ENCODE data around the gene CPT1C.
A peak's percentile ranks its signal among the peaks of the same experiment; 100 is the strongest.

CPT1C gene

DNA sequence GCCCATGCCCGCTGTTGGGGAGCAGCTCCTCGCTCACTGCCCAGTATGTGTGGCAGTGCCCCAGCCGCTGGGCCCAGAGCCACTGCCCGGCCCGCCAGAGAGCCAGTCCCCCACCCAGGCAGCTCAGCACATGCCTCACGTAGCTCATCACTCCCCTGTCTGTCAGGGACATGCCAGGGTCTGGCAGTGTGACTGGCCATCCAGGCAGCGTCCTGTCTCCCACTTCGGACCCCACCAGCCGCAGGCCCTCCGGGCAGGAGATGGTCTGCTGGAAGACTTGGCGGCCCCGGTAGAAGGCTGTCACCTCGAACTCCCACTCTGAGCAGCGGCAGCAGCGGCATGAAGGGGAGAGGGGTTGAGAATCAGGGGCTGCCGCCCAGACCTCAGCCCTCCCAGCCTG lies 28.9 kb upstream of the CPT1C start:
- Histone ChIP-seq H3K4me1 (ENCODE audit: control insufficient read depth, insufficient read depth, low read length) (peaks cover 6% of the 10 kb centered on the region), H3K36me3 (ENCODE audit: control insufficient read depth, insufficient read depth, low read length) (peaks cover 37% of the 10 kb centered on the region), H3K27ac (ENCODE audit: insufficient read depth, low read depth, low read length, poor library complexity, severe bottlenecking) (no peak overlapping the region), H3K9me3 (ENCODE audit: control insufficient read depth, low read length) (no peaks in the 10 kb centered on the region), H3K4me3 (ENCODE audit: insufficient read depth, low read depth, low read length) (no peak overlapping the region), H3K27me3 (ENCODE audit: control insufficient read depth, insufficient read depth, low read length, poor library complexity, severe bottlenecking) (no peaks in the 10 kb centered on the region)
- 96% methylated on average over 16 of the region's 16 CpGs for WGBS, 2 experiments

GRCh38 chr19:49663224-49663623 lies 27.7 kb upstream of the CPT1C start:
- Histone ChIP-seq H3K4me1 (ENCODE audit: control insufficient read depth, insufficient read depth, low read length) (peaks cover 6% of the 10 kb centered on the region), H3K9me3 (ENCODE audit: control insufficient read depth, low read length) (no peaks in the 10 kb centered on the region), H3K27me3 (ENCODE audit: control insufficient read depth, insufficient read depth, low read length, poor library complexity, severe bottlenecking) (no peaks in the 10 kb centered on the region), H3K27ac (ENCODE audit: insufficient read depth, low read depth, low read length, poor library complexity, severe bottlenecking) (no peak overlapping the region), H3K4me3 (ENCODE audit: insufficient read depth, low read depth, low read length) (no peak overlapping the region), H3K36me3 (ENCODE audit: control insufficient read depth, insufficient read depth, low read length) (peaks cover 33% of the 10 kb centered on the region)
- 94 to 95% methylated on average over 12 of the region's 12 CpGs for WGBS, 2 experiments

GRCh38 chr19:49664171-49665035 lies 26.5 kb upstream of the CPT1C start:
- H3K27ac ChIP-seq (ENCODE audit: insufficient read depth, low read depth, low read length, poor library complexity, severe bottlenecking), result peak overlapping the region; percentile 47
- H3K4me1 ChIP-seq (ENCODE audit: control insufficient read depth, insufficient read depth, low read length), result peaks cover 6% of the 10 kb centered on the region
- no peaks in the 10 kb centered on the region for H3K9me3 ChIP-seq (ENCODE audit: control insufficient read depth, low read length)
- H3K4me3 ChIP-seq (ENCODE audit: insufficient read depth, low read depth, low read length), result peak overlapping the region; percentile 86
- peaks cover 28% of the 10 kb centered on the region for H3K36me3 ChIP-seq (ENCODE audit: control insufficient read depth, insufficient read depth, low read length)
- WGBS, 2 experiments, result 1% methylated on average over 53 of the region's 53 CpGs
- no peaks in the 10 kb centered on the region for H3K27me3 ChIP-seq (ENCODE audit: control insufficient read depth, insufficient read depth, low read length, poor library complexity, severe bottlenecking)

DNA sequence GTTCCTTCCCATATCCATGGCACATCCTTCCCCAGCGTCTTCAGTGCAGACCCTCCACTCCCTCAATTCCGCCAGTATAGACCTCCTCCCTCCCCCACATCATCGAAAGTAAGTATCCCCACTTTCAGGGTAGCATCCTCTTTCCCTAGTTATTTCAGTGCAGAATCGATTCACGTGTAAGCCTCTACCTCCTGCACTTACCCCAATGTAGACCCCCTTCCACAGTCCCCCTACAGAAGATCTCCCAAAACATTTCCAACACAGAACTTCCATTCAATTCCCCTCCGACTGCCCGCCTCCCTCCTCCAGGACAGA lies 25.9 kb upstream of the CPT1C start:
- H3K27ac ChIP-seq (ENCODE audit: insufficient read depth, low read depth, low read length, poor library complexity, severe bottlenecking), result peak overlapping the region; percentile 47
- peaks cover 22% of the 10 kb centered on the region for H3K36me3 ChIP-seq (ENCODE audit: control insufficient read depth, insufficient read depth, low read length)
- H3K4me1 ChIP-seq (ENCODE audit: control insufficient read depth, insufficient read depth, low read length), result peaks cover 6% of the 10 kb centered on the region
- 0% methylated on average over 7 of the region's 7 CpGs for WGBS, 2 experiments
- H3K9me3 ChIP-seq (ENCODE audit: control insufficient read depth, low read length), result no peaks in the 10 kb centered on the region
- no peaks in the 10 kb centered on the region for H3K27me3 ChIP-seq (ENCODE audit: control insufficient read depth, insufficient read depth, low read length, poor library complexity, severe bottlenecking)
- H3K4me3 ChIP-seq (ENCODE audit: insufficient read depth, low read depth, low read length), result peak overlapping the region; percentile 86

DNA sequence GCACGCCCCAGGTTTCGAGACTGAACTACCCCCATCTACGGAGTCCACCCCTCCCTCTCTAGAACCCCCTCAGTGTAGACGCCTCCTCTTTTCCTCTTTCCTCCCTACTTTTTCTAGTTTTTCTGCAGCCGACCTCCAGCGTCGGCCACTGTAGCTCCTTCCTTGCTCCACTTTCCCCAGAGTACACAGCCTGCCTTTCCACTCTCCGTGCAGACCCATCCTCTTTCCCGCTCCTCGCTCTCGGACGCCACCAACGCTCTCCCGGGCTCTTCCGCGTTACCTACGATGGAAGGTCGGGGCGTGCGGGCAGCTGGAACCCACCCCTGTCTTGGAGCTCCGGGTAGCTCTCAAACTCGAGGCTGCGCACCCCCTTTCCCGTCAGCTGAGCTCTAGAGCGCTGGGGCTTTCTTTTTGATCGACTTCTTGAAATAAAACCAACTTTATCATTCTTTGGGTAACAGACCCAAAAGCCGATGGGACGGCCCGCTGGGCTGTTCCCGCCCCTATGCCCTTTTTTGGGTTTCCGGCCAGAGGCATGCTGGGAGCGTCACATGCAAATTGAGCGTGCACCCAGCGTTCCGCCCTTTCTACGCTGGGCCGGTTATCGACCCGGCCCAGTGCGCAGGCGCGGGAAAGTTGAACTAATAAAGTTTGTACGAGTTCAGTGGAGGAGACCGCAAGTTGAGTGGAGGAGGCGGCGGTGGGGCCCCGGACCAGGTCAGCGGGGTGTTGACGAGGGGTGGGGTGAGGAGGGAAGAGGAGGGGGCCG lies 25.4 kb upstream of the CPT1C start, which contains the start of the genes BCL2L12 and IRF3:
Gene BCL2L12 (plus strand): TSS at position 583 of the 769 bp plus-strand sequence. CDS start 760 bp downstream, outside the sequence.
Gene IRF3 (minus strand): TSS at position 507 of the 769 bp plus-strand sequence. CDS start 1,019 bp downstream, outside the sequence.
- H3K36me3 ChIP-seq (ENCODE audit: control insufficient read depth, insufficient read depth, low read length), result peaks cover 21% of the 10 kb centered on the region

GRCh38 chr19:49666120-49666444 lies 24.8 kb upstream of the CPT1C start:
- no peak overlapping the region for H3K27ac ChIP-seq (ENCODE audit: insufficient read depth, low read depth, low read length, poor library complexity, severe bottlenecking)
- H3K4me3 ChIP-seq (ENCODE audit: insufficient read depth, low read depth, low read length), result peak overlapping the region; percentile 86
- 0 to 2% methylated on average over 9 of the region's 9 CpGs for WGBS, 2 experiments
- H3K27me3 ChIP-seq (ENCODE audit: control insufficient read depth, insufficient read depth, low read length, poor library complexity, severe bottlenecking), result no peaks in the 10 kb centered on the region
- no peaks in the 10 kb centered on the region for H3K9me3 ChIP-seq (ENCODE audit: control insufficient read depth, low read length)
- H3K36me3 ChIP-seq (ENCODE audit: control insufficient read depth, insufficient read depth, low read length), result peaks cover 20% of the 10 kb centered on the region
- peaks cover 6% of the 10 kb centered on the region for H3K4me1 ChIP-seq (ENCODE audit: control insufficient read depth, insufficient read depth, low read length)

More for the DNA sequence above, 25.4 kb upstream of the CPT1C start, which contains the start of the genes BCL2L12 and IRF3:
- Histone ChIP-seq H3K27me3 (ENCODE audit: control insufficient read depth, insufficient read depth, low read length, poor library complexity, severe bottlenecking) (no peaks in the 10 kb centered on the region), H3K4me3 (ENCODE audit: insufficient read depth, low read depth, low read length) (peak within 1 kb of the TSS; percentile 86), H3K27ac (ENCODE audit: insufficient read depth, low read depth, low read length, poor library complexity, severe bottlenecking) (peak within 1 kb of the TSS; percentile 75), H3K4me1 (ENCODE audit: control insufficient read depth, insufficient read depth, low read length) (peaks cover 6% of the 10 kb centered on the region), H3K9me3 (ENCODE audit: control insufficient read depth, low read length) (no peaks in the 10 kb centered on the region)
- 0 to 1% methylated on average over 50 of the region's 50 CpGs for WGBS, 2 experiments

DNA sequence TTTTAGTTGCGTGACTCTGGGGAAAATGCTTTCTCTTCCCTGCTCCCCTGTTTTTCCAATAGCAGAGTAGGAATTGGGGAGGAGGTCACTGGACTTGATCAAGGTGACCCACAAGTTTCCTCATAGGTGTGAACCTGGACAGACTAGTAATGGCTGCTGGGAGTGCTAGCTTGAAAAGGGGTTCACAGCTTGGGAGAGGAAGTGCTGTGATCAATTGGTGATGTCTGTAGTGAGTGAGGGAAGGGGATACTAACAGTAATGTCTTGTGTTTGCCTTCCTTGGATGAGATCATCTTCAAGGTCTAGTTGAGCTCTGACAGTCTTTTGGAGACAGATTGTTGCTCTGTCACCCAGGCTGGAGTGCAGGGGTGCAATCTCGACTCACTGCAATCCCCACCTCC lies 23.4 kb upstream of the CPT1C start:
- H3K4me3 ChIP-seq (ENCODE audit: insufficient read depth, low read depth, low read length), result no peak overlapping the region
- no peaks in the 10 kb centered on the region for H3K9me3 ChIP-seq (ENCODE audit: control insufficient read depth, low read length)
- H3K36me3 ChIP-seq (ENCODE audit: control insufficient read depth, insufficient read depth, low read length), result peaks cover 17% of the 10 kb centered on the region
- no peaks in the 10 kb centered on the region for H3K27me3 ChIP-seq (ENCODE audit: control insufficient read depth, insufficient read depth, low read length, poor library complexity, severe bottlenecking)
- H3K4me1 ChIP-seq (ENCODE audit: control insufficient read depth, insufficient read depth, low read length), result peaks cover 13% of the 10 kb centered on the region
- 89 to 94% methylated on average over 2 of the region's 2 CpGs for WGBS, 2 experiments
- no peak overlapping the region for H3K27ac ChIP-seq (ENCODE audit: insufficient read depth, low read depth, low read length, poor library complexity, severe bottlenecking)

- peaks cover 13% of the 10 kb centered on the region for H3K4me1 ChIP-seq (ENCODE audit: control insufficient read depth, insufficient read depth, low read length)
- no peaks in the 10 kb centered on the region for H3K27me3 ChIP-seq (ENCODE audit: control insufficient read depth, insufficient read depth, low read length, poor library complexity, severe bottlenecking)
- no peaks in the 10 kb centered on the region for H3K9me3 ChIP-seq (ENCODE audit: control insufficient read depth, low read length)
- WGBS, 2 experiments, result 95 to 98% methylated on average over 3 of the region's 3 CpGs
- peaks cover 17% of the 10 kb centered on the region for H3K36me3 ChIP-seq (ENCODE audit: control insufficient read depth, insufficient read depth, low read length)
- no peak overlapping the region for H3K4me3 ChIP-seq (ENCODE audit: insufficient read depth, low read depth, low read length)
- H3K27ac ChIP-seq (ENCODE audit: insufficient read depth, low read depth, low read length, poor library complexity, severe bottlenecking), result no peak overlapping the region
These were observed 21.4 kb upstream of the CPT1C start for GRCh38 chr19:49669516-49669915.

DNA sequence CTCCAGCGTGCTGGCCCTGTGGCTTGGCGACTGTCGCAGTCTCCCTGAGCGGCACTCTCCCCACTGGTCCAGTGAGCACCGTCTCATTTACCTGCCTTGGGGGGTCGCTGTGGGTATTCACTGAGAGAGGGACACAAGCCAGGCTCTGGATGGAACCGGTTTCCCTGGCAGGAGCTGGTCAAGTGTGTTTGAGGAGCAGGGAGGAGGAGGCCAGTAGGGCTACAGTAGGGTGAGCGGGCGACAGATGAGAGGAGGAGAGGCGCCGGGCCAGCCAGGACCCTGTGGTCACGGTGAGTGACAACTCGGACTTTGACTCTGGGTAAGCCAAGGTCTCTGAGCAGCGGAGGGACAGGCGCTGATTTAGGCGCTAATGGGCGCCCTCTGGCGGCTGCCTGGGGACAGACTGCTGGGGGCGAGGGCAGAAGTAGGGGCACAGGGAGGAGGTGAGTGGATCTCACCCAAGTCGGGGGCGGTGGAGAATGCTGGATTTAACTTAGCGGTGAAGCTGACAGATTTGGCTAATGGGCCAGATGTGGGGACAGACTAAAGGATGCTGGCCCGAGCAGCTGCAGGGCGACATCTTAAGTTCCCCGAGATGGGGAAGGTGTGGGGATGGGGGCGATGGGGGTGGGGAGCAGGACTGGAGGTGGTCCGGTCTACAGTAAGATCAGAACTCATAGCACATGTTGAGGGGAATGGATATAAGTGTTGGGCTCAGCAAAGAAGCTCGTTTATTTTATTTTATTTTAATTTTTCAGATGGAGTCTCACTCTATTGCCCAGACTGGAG lies 18.6 kb upstream of the CPT1C start:
- peaks cover 6% of the 10 kb centered on the region for H3K4me1 ChIP-seq (ENCODE audit: control insufficient read depth, insufficient read depth, low read length)
- H3K27me3 ChIP-seq (ENCODE audit: control insufficient read depth, insufficient read depth, low read length, poor library complexity, severe bottlenecking), result no peaks in the 10 kb centered on the region
- no peak overlapping the region for H3K27ac ChIP-seq (ENCODE audit: insufficient read depth, low read depth, low read length, poor library complexity, severe bottlenecking)
- no peak overlapping the region for H3K4me3 ChIP-seq (ENCODE audit: insufficient read depth, low read depth, low read length)
- H3K9me3 ChIP-seq (ENCODE audit: control insufficient read depth, low read length), result no peaks in the 10 kb centered on the region
- 31 to 33% methylated on average over 28 of the region's 28 CpGs for WGBS, 2 experiments
- peaks cover 17% of the 10 kb centered on the region for H3K36me3 ChIP-seq (ENCODE audit: control insufficient read depth, insufficient read depth, low read length)
